Measurements from ENCODE around the gene SPAG17. TPM values are rescaled to one million over a fixed set of nuclear protein-coding genes. Genes with fewer than 3 reads are reported as not detected.

The SPAG17 gene
- total RNA-seq, 1 experiment from 2014 or later: 0.36 TPM

DNA sequence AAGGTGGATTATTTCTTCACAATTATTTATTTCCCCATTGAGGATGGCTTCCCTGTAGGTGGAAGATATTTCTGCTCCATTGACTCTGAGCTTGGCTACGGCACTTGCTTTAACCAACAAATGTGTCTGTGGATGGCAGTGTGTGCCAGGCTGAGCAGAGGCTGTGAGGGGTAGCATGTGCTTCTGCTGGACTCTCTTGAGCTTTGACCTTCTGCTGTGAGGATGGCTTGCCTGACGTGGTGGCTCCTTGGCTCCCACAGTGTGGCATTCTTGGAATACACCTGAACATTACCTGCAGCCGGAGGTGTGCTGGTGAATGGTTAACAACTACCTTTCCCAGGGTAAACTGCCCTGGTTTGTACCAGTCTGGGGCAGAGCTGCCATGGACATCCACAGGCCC, 208.6 kb downstream of the SPAG17 start:
- TF ChIP-seq, protein P1, sequence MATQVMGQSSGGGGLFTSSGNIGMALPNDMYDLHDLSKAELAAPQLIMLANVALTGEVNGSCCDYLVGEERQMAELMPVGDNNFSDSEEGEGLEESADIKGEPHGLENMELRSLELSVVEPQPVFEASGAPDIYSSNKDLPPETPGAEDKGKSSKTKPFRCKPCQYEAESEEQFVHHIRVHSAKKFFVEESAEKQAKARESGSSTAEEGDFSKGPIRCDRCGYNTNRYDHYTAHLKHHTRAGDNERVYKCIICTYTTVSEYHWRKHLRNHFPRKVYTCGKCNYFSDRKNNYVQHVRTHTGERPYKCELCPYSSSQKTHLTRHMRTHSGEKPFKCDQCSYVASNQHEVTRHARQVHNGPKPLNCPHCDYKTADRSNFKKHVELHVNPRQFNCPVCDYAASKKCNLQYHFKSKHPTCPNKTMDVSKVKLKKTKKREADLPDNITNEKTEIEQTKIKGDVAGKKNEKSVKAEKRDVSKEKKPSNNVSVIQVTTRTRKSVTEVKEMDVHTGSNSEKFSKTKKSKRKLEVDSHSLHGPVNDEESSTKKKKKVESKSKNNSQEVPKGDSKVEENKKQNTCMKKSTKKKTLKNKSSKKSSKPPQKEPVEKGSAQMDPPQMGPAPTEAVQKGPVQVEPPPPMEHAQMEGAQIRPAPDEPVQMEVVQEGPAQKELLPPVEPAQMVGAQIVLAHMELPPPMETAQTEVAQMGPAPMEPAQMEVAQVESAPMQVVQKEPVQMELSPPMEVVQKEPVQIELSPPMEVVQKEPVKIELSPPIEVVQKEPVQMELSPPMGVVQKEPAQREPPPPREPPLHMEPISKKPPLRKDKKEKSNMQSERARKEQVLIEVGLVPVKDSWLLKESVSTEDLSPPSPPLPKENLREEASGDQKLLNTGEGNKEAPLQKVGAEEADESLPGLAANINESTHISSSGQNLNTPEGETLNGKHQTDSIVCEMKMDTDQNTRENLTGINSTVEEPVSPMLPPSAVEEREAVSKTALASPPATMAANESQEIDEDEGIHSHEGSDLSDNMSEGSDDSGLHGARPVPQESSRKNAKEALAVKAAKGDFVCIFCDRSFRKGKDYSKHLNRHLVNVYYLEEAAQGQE (IDR thresholded peaks at IDR 0.05; ENCODE audit: insufficient read depth in 1 of 2, low read depth in 2 of 2, low read length in 1 of 2): no peak
- TF ChIP-seq TCF7L2 (IDR thresholded peaks at IDR 0.05; ENCODE audit: low read depth, low read length) (no peak), SIN3A (IDR thresholded peaks at IDR 0.05; ENCODE audit: borderline replicate concordance, insufficient read depth, low read depth, low read length) (no peak), POLR2AphosphoS5 (IDR thresholded peaks at IDR 0.05; ENCODE audit: low read depth, low read length) (no peak)
- TF ChIP-seq, protein P2, sequence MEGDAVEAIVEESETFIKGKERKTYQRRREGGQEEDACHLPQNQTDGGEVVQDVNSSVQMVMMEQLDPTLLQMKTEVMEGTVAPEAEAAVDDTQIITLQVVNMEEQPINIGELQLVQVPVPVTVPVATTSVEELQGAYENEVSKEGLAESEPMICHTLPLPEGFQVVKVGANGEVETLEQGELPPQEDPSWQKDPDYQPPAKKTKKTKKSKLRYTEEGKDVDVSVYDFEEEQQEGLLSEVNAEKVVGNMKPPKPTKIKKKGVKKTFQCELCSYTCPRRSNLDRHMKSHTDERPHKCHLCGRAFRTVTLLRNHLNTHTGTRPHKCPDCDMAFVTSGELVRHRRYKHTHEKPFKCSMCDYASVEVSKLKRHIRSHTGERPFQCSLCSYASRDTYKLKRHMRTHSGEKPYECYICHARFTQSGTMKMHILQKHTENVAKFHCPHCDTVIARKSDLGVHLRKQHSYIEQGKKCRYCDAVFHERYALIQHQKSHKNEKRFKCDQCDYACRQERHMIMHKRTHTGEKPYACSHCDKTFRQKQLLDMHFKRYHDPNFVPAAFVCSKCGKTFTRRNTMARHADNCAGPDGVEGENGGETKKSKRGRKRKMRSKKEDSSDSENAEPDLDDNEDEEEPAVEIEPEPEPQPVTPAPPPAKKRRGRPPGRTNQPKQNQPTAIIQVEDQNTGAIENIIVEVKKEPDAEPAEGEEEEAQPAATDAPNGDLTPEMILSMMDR (IDR thresholded peaks at IDR 0.05): no peak
- intact Hi-C loops (cut with micrococcal nuclease; ENCODE audit: unreplicated experiment): no loop called here
- Histone ChIP-seq H3K27ac (ENCODE audit: low read length) (no peak overlapping the region), H3K4me3 (ENCODE audit: low read depth in 2 of 2, low read length in 2 of 2) (no peak overlapping the region), H3K9me3 (ENCODE audit: control insufficient read depth, insufficient read depth, low read depth, low read length) (no peaks in the 10 kb centered on the region), H3K4me1 (ENCODE audit: control insufficient read depth, insufficient read depth, low read length) (no peaks in the 10 kb centered on the region), H3K36me3 (ENCODE audit: control insufficient read depth, insufficient read depth, low read length) (no peaks in the 10 kb centered on the region), H3K27me3 (ENCODE audit: control insufficient read depth, insufficient read depth, low read length) (no peaks in the 10 kb centered on the region)
- DNase-seq (ENCODE audit: low read depth, low spot score): no peak
- in situ Hi-C loops (cut with HindIII; ENCODE audit: low pct_unique_long_range_greater_than_20kb, low sequenced_read_pairs): no loop called here
- BruUV-seq (replicated peaks): no TSS peak
- ChIA-PET POLR2A (no interaction called here), CTCF (no interaction called here)
- ATAC-seq: no peak

DNA sequence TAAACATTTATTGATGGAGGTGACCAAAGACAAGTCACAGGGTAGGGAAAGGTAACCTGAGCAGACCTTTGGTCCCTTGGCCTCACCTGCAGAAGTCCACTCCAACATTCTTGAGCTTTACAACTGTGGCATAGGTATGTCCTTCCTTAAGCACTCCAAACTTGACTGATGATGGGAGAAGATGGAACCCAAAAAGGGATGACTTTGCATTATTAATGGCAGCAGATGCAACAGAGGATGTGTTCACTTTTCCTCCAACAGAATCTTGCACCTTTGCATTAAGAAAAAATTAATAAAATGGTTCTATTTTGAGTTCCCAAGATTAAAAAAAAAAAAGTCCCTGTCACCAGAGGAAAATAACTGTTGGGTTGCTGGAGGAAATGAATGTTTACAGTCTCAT, 213.3 kb downstream of the SPAG17 start:
- TF ChIP-seq, protein P1 (IDR thresholded peaks at IDR 0.05; ENCODE audit: insufficient read depth in 1 of 2, low read depth in 2 of 2, low read length in 1 of 2): no peak
- TF ChIP-seq, protein P2 (IDR thresholded peaks at IDR 0.05): no peak
- TF ChIP-seq SIN3A (IDR thresholded peaks at IDR 0.05; ENCODE audit: borderline replicate concordance, insufficient read depth, low read depth, low read length) (no peak), POLR2AphosphoS5 (IDR thresholded peaks at IDR 0.05; ENCODE audit: low read depth, low read length) (no peak), TCF7L2 (IDR thresholded peaks at IDR 0.05; ENCODE audit: low read depth, low read length) (no peak)

More for the DNA sequence above, 213.3 kb downstream of the SPAG17 start:
- no peaks in the 10 kb centered on the region for H3K9me3 ChIP-seq (ENCODE audit: control insufficient read depth, insufficient read depth, low read depth, low read length)
- intact Hi-C loops (cut with micrococcal nuclease; ENCODE audit: unreplicated experiment): no loop called here
- no peaks in the 10 kb centered on the region for H3K27me3 ChIP-seq (ENCODE audit: control insufficient read depth, insufficient read depth, low read length)
- H3K27ac ChIP-seq (ENCODE audit: low read length): no peak overlapping the region
- no peak overlapping the region for H3K4me3 ChIP-seq (ENCODE audit: low read depth in 2 of 2, low read length in 2 of 2)
- no TSS peak for BruUV-seq (replicated peaks)
- in situ Hi-C loops (cut with HindIII; ENCODE audit: low pct_unique_long_range_greater_than_20kb, low sequenced_read_pairs): no loop called here
- no peak for DNase-seq (ENCODE audit: low read depth, low spot score)
- no peaks in the 10 kb centered on the region for H3K4me1 ChIP-seq (ENCODE audit: control insufficient read depth, insufficient read depth, low read length)
- no peaks in the 10 kb centered on the region for H3K36me3 ChIP-seq (ENCODE audit: control insufficient read depth, insufficient read depth, low read length)
- ATAC-seq: no peak
- CTCF ChIA-PET: no interaction called here
- POLR2A ChIA-PET: no interaction called here
